Bronchus fibroblast of lung (primary cell): ENCODE data around the gene RPL7L1. TPM values are rescaled to one million over a fixed set of nuclear protein-coding genes. Genes with fewer than 3 reads are reported as not detected.

Experiments used
- total RNA-seq: library from RNA; depleted of rRNA; stranded (reverse); fragments of >200 nt; gene quantifications from 2 replicates; pipeline ENCODE4 v1.2.3, GENCODE V29; 2015

RPL7L1 gene
- 97.8 and 108 TPM in 2 replicates for total RNA-seq

GRCh38 chr6:42879372-42880239, at the start of gene RPL7L1:
TSS of gene RPL7L1 (plus strand) at chr6:42879616. CDS start at chr6:42879911, 295 bp downstream.

GRCh38 chr6:42915732-42916131, 36.3 kb downstream of the RPL7L1 start, which contains the start of gene PTCRA:
TSS of gene PTCRA (plus strand) at chr6:42916053. CDS start at chr6:42916070, 17 bp downstream.

DNA sequence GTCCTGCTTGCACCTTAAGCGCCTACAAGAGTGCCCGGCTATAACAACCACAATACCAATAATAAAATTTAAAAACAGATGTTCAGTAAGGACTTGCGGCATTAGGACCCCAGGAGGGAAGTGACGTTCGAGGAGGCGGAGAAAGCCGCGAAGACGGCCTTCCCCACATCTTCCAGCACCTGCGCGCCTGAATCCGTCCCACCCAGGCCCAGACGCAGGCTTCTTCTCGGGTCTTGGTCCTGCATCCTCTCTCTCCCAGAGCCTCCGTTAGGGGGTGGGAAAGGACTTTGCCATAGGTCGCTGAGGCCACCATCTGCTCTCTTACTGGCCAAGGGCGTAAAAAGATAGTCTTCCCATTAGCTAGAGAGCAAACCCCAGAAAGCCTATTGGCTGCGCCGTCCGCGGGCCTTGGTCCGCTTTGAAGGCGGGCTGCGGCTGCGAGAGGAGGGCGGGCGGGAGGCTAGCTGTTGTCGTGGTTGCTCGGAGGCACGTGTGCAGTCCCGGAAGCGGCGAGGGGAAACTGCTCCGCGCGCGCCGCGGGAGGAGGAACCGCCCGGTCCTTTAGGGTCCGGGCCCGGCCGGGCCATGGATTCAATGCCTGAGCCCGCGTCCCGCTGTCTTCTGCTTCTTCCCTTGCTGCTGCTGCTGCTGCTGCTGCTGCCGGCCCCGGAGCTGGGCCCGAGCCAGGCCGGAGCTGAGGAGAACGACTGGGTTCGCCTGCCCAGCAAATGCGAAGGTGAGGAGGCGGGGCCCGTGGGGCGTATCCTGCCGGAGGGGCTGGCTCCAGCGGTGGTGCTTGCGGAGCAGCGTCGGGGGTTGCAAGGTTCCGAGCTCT, 49.8 kb downstream of the RPL7L1 start, which contains the start of gene CNPY3:
Gene CNPY3, plus strand, starts transcription at position 495 of the 835 bp plus-strand sequence. Its CDS starts 91 bp downstream, at position 586.

Other genes starting within 250 kb of the RPL7L1 start
- gene PRPH2, start 157.0 kb upstream of the RPL7L1 start, total RNA-seq, result 1.7 and 2.1 TPM in 2 replicates
- gene TBCC, start 133.5 kb upstream of the RPL7L1 start, total RNA-seq, result 30.3 and 34.3 TPM in 2 replicates
- 2.7 and 3.4 TPM in 2 replicates for gene BICRAL, start 97.6 kb upstream of the RPL7L1 start, total RNA-seq
- gene PTCRA, start 36.4 kb downstream of the RPL7L1 start, total RNA-seq, result not detected in 2 replicates
- 28.7 and 29.3 TPM in 2 replicates for gene CNPY3, start 49.9 kb downstream of the RPL7L1 start, total RNA-seq
- not detected in 2 replicates for gene GNMT, start 81.1 kb downstream of the RPL7L1 start, total RNA-seq
- gene PEX6, start 99.6 kb downstream of the RPL7L1 start, total RNA-seq, result 22.0 and 23.2 TPM in 2 replicates
- 54.3 and 71.8 TPM in 2 replicates for gene PPP2R5D, start 105.0 kb downstream of the RPL7L1 start, total RNA-seq
- gene MEA1, start 134.3 kb downstream of the RPL7L1 start, total RNA-seq, result 110 and 111 TPM in 2 replicates
- 83.7 and 84.1 TPM in 2 replicates for gene KLHDC3, start 134.6 kb downstream of the RPL7L1 start, total RNA-seq
- 109 and 114 TPM in 2 replicates for gene RRP36, start 142.0 kb downstream of the RPL7L1 start, total RNA-seq
- 27.6 and 30.0 TPM in 2 replicates for gene CUL7, start 174.2 kb downstream of the RPL7L1 start, total RNA-seq
- 32.6 and 53.5 TPM in 2 replicates for gene MRPL2, start 179.8 kb downstream of the RPL7L1 start, total RNA-seq
- gene KLC4, start 180.0 kb downstream of the RPL7L1 start, total RNA-seq, result 7.6 and 8.3 TPM in 2 replicates
- gene PTK7, start 196.7 kb downstream of the RPL7L1 start, total RNA-seq, result 96.6 and 102 TPM in 2 replicates